Prostate gland (tissue), 2 donors: Measurements from ENCODE around the gene DNAH14.

Source experiments
- POLR2A ChIP-seq: fragments of 450-650 bp; IDR thresholded peaks from one replicate; pipeline ENCODE4 v1.6.1; 2016; ENCODE audit warnings: antibody characterized with exemption, mild to moderate bottlenecking
- POLR2AphosphoS5 ChIP-seq: sonication (generic); formaldehyde crosslinking; IDR thresholded peaks from one replicate; pipeline ENCODE4 v1.6.1; 2017; ENCODE audit warnings: antibody characterized with exemption
- TF ChIP-seq, protein P1 (sequence below), 4 experiments: fragments of 200-600 bp in 2 of 4; fragments of 450-650 bp in 2 of 4; sonication (generic) in 2 of 4; IDR thresholded peaks; 1 replicate in 3 of 4; 2 replicates in 1 of 4; pipeline ENCODE4 v1.5.1; 2016 to 2019; ENCODE audit warnings: antibody characterized with exemption in 4 of 4, mild to moderate bottlenecking in 2 of 4, moderate library complexity in 2 of 4

DNA sequence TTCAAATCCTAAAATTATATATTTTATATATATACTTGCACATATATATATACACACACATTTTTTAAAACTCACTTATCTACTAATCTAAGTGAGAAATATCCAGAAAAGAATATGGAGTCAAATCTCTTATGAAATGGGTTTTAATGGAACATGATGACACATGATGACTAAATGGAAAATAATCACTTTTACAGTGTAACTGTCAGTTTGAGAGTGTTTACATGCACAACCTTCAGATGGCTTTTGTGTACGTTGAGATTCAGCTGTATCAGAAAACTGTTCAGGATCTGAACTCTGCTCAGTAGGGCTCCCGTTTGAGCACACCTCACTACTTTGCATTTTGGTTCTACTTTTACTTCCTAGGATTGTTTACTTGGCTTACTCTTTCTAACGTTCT, 189.8 kb downstream of the DNAH14 start:
- TF ChIP-seq, protein P1, sequence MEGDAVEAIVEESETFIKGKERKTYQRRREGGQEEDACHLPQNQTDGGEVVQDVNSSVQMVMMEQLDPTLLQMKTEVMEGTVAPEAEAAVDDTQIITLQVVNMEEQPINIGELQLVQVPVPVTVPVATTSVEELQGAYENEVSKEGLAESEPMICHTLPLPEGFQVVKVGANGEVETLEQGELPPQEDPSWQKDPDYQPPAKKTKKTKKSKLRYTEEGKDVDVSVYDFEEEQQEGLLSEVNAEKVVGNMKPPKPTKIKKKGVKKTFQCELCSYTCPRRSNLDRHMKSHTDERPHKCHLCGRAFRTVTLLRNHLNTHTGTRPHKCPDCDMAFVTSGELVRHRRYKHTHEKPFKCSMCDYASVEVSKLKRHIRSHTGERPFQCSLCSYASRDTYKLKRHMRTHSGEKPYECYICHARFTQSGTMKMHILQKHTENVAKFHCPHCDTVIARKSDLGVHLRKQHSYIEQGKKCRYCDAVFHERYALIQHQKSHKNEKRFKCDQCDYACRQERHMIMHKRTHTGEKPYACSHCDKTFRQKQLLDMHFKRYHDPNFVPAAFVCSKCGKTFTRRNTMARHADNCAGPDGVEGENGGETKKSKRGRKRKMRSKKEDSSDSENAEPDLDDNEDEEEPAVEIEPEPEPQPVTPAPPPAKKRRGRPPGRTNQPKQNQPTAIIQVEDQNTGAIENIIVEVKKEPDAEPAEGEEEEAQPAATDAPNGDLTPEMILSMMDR (IDR thresholded peaks at IDR 0.05) = no peak
- no peak for TF ChIP-seq POLR2A
- TF ChIP-seq POLR2AphosphoS5 = no peak
